ENCODE measurements around the gene GASK1B. TPM values are rescaled to one million over a fixed set of nuclear protein-coding genes. Genes with fewer than 3 reads are reported as not detected.
A peak's percentile ranks its signal among the peaks of the same experiment; 100 is the strongest.

The GASK1B gene
- total RNA-seq, 1 donor from 2014 or later, result 84.3 TPM

- DNase-seq (ENCODE audit: low read depth, low spot score), result no peak
These were observed 14.0 kb upstream of the GASK1B start for GRCh38 chr4:158186815-158187214.

- DNase-seq (ENCODE audit: low read depth, low spot score), result no peak
These were observed 9.9 kb upstream of the GASK1B start for GRCh38 chr4:158182736-158183135.

DNA sequence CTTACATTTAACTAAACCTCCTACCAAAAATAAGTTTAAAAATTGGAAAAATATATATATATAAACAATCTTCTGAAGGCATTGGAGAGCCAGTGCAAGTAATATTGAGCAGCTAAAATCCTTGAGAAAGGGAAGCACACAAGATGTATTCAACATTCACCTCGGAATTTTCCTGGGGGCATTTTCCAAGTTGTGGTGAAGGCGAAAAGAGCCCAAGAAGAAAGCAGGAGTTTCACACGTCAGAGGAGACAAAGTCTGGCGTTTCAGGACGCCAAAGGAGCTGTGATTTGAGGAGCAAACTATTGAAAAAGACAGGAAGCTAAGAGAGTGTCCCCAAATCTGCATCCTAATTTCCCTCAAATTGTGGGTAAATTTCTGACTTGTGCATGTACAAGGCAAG is 9.1 kb upstream of the GASK1B start:
- DNase-seq (ENCODE audit: low read depth, low spot score), result no peak

DNA sequence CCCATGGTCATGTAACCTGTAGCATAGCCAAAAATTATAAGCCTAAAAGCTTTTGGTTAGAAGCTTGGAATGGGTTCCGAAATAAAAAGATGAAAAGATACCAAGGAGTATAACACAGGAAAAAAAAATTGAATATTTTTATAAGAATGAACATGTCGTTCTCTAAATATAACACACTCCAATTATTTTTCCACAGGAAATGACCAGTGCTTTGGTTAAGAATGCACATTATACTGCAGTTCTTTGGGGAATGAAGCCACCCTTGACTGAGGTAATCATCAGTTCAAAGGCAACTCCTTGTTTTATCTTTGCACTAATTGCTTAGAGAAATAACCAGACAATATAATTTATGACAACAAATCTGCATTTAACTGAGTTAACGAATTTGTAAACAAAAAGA is 6.6 kb upstream of the GASK1B start:
- DNase-seq (ENCODE audit: low read depth, low spot score), result no peak

GRCh38 chr4:158176776-158177175 is 4.0 kb upstream of the GASK1B start:
- no peak for DNase-seq (ENCODE audit: low read depth, low spot score)

DNA sequence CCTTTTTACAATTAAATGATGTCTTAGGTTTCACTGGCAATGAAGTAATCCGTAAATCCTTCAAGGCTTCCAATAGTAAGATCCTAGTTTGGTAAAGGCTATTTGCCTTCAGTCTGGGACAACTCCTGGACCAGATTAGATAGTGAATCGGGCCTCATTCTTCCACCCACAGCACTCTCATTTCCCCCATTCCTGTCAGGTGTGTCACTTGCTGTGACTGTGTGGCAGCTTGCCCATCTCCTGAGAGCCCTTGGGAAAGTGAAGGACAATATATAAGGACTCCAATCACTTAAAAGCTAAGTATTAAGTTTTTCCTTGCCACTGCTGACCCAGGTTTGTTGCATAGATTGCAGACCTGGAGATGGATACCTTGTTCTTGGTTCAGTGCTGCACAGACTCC is 3.3 kb upstream of the GASK1B start:
- DNase-seq (ENCODE audit: low read depth, low spot score), result no peak

DNA sequence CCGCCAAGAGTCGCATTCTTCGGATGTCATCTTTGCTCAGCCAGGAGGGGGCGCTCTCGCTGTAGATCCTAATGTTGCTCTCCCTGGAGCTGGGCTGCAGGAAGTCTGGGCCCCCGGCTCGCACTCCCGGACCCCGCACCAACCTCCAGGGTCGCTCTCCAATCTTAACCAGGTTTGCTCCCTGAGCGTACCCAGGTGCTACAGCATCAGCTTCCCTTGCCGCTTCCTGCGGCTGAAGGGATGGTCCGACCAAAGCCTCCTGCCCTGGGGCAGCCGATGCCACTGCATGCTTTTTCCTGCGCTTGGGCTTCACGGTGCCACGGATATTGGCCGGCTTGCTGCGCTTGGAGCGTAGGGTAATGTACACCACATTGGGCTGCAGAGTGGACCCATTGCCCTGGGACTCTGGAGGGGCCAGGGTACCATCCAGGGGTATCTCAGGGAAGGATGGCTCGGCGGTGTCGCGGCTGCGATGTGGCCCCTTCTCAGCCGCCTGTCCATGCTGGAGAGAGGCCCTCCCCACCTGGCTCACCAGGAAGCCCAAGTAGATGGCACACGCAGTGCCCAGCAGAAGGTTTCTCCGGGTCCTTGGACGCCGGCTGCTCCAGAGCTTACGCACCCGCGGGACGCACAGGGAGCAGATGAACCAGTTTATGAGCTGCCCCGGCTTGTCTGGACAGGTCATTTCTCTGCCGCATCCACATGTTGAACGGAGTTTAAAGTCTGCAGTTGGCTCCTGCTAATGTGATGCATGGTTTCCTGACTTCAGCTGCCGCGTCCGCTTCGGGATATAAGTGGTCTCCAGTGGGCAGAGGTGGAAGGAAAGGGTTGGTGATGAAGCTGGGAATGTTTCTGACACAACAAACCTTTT is 1.9 kb downstream of the GASK1B start:
- DNase-seq (ENCODE audit: low read depth, low spot score), result no peak

DNA sequence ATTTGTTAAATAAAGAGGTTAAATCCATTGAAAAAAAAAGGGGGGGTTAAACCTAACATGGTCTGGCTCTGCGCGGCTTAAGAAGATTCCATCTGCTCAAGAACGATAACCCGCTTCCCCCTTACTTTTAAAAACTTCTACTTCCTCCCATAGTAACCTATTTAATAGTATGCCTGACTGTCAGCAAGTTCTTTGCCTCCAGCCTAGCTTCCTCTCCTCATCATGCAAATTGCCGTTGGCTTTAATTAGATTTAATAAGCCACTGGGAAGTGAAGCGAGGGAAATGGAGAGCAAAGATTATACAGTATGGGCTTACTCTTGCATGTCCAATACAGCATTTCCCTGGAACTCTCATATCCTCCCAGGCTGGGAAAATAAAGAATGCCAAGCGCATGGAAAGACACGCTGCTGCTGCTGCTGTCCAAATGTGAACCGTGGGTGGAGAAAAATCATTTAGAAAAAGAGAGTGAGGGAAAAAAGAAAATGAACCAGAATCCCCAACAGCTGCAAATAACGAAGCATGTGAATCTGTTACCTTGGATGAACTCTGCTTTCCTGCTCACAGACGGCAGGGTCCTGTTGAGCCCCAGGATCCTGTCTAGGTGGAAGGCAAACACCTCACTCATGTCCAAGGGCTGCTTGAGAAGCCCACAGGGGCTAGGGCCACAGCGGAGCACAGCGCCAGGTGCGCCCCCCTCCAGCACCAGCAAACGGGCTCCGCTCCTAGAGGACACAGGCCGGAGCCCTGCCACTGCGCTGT is 2.7 kb downstream of the GASK1B start:
- no peak for DNase-seq (ENCODE audit: low read depth, low spot score)

DNA sequence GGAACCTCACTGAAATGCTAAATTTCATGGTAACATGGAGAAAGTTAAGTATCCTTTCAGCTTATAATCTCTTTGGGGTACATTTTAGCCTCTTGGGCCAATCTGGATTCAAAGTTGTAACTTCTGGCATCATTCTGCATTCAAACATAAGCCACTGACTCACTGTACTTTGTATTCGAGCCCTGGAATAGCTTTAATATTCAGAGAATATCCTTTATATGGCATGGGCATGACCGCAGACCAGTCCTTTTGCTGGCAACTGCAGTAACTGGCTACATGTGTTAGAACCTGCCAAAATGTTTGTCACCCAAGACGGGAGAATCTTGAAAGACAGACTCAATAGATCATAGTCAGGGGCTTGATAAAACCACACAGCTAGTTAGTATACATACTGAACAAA is 3.3 kb downstream of the GASK1B start:
- DNase-seq (ENCODE audit: low read depth, low spot score), result no peak

DNA sequence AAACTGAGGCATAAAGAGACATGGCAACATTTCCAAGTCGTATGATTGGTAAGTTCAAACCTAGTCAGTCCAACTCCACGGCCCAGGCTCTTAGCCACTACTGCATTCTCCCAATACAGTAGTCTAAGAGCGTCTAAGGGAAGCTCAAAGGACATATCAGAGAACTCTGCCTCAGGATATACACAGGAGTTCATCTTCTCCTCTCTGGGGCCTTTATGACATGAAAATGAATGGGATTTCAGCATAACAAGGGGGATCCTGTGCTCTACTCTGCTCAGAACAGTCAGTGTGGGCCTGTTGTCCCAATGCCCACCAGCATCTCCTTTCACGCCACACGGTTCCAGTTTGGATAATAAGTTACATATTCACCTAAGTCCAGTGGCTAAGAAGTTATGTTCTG is 4.2 kb downstream of the GASK1B start:
- DNase-seq (ENCODE audit: low read depth, low spot score), result no peak

- DNase-seq (ENCODE audit: low read depth, low spot score), result no peak
These were observed 6.1 kb downstream of the GASK1B start for GRCh38 chr4:158166701-158167100.

DNA sequence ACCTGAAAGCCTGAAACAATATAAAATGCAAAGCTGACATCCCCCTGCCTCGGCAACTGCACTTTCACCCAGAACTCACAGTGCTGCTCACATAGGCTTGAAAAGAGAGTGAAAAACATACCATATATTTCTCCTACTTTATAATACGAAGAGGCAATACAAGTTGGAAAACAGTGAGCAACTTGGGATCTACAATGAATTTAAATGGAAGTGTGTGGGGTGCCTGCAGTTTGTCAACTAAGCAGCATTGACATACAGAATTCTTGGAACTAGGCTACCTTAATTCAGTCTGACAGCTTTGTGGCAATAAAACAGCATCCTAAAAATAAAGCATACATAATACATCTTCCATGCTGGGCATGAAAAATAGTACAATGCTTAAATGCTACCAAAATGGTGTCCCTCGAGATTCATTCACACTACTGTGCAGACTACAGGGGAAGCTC is 8.0 kb downstream of the GASK1B start:
- DNase-seq (ENCODE audit: low read depth, low spot score), result no peak

DNA sequence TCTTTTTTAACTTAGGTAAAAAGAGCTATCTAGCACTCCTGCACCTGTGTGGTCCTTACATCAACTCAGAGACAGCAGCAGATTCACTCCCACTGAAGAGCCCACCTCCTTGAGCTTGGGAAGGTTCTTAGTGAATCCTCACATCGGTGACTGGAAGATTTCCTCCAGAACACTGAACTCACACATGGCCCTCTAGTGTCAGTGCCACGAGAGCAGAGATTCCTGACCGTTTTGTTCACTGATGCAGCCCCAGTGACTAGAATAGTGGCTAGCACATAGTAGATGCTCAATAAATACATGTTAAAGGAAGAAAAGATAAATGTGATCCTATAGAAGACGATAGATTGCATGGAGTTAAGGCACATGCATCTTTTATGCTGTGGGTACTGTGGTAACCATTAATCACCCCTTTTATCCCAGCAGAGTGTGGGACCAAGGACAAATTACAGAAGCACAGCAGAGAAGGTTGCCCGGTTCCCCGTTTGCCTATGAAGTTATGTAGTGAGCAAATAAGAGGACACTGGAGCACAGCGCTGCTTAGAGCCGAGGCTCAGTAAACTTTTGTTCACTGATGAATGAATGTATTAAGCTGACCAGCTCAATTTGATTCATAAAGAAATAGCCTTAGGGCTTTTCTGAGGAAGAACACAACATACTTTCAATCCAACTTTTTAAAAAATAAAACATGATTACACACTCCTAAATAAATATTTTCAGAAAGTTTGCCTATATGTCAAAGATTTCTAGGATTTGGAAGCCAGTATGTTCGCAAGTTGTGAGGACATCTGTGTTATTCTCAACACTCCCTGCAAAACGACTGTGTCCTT is 8.7 kb downstream of the GASK1B start:
- DNase-seq (ENCODE audit: low read depth, low spot score), result no peak

DNA sequence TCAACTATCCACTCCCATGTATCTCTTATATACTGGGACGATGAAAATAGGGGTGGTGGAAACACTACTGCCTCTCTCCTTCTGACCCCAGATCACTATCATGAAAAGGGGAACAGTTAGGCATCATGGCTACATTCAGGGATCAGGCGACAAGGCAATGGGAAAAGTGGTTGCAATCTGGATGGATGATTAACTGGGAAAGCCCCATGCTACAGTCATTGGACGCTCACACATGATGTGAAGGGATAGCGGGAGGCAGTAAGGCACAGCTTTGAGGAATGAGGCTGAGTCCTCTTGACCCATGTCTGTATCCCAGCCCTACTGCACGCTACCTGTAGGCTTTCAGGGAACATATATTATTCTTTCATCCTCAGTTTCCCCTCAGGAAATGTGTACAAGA is 10.2 kb downstream of the GASK1B start:
- DNase-seq (ENCODE audit: low read depth, low spot score), result no peak

- DNase-seq (ENCODE audit: low read depth, low spot score), result peak; percentile 98
These were observed 11.1 kb downstream of the GASK1B start for GRCh38 chr4:158161551-158162354.

GRCh38 chr4:158159718-158160094 is 13.1 kb downstream of the GASK1B start:
- DNase-seq (ENCODE audit: low read depth, low spot score), result no peak

DNA sequence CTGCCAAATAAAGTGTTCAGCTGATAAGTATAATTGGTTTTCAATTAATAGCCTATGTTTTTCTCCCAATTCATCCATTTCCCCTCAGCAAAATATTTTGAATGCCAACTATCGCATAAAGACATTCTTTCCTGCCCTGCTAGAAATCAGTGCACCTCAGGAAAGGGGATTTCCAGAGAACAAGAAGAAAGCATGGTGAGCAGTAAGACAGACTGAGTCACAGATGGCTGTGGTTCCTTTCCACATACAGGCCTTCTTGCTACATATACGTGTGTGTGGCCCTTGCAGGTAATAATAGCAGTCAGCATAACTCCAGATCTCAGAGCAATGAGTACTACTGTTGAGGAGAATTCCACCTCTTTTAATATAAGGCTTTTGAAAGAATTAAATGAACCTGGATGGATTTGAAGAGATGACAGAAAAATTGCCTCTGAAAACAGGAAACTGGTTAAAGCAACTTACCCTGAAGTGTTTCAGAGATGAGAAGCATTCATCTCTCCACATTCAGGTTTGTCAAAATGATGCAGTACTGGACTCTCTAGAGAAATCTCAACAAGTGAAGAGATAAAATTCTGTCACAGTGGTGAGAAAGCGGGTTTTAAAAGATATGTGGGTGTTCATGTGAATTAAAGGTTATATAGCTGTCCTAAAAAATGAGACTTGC is 13.6 kb downstream of the GASK1B start:
- DNase-seq (ENCODE audit: low read depth, low spot score), result no peak

GRCh38 chr4:158157412-158157811 is 15.4 kb downstream of the GASK1B start:
- DNase-seq (ENCODE audit: low read depth, low spot score), result no peak

- no peak for DNase-seq (ENCODE audit: low read depth, low spot score)
These were observed 17.0 kb downstream of the GASK1B start for GRCh38 chr4:158155656-158156356.

DNA sequence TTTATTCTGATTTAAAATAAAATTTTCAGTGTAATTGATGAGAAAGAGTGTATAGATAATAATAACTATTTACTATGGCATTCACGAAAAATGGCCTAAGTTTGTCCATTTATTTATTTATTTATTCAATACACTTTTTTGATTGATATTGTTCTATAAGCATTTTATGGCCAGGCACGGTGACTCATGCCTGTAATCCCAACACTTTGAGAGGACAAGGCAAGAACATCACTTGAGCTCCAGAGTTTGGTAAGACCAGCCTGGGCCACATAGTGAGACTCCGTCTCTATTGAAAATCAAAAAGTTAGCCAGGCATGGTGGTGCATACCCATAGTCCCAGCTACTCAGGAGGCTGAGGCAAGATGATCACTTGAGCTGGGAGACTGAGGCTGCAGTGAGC is 25.7 kb downstream of the GASK1B start:
- DNase-seq (ENCODE audit: low read depth, low spot score), result no peak

All from pulmonary artery endothelial cell (primary cell).